Rectal smooth muscle tissue (tissue), 1 donor: ENCODE measurements around the gene PNPLA5.

ENCODE experiments used
- H3K27ac ChIP-seq: one replicate; pipeline ENCODE4 v1.7.0; 2013; ENCODE audit warnings: low read depth, low read length, inconsistent platforms
- H3K27me3 ChIP-seq: one replicate; pipeline ENCODE4 v1.7.0; 2013; ENCODE audit warnings: low read length; ENCODE audit not compliant: control insufficient read depth, insufficient read depth
- H3K36me3 ChIP-seq: one replicate; pipeline ENCODE4 v1.7.0; 2013; ENCODE audit warnings: low read length; ENCODE audit not compliant: control insufficient read depth, insufficient read depth
- H3K4me1 ChIP-seq: one replicate; pipeline ENCODE4 v1.7.0; 2013; ENCODE audit warnings: low read length; ENCODE audit not compliant: control insufficient read depth, insufficient read depth
- H3K4me3 ChIP-seq: one replicate; pipeline ENCODE4 v1.7.0; 2013; ENCODE audit warnings: low read length
- H3K9ac ChIP-seq: one replicate; pipeline ENCODE4 v1.7.0; 2013; ENCODE audit warnings: low read length

The PNPLA5 gene

DNA sequence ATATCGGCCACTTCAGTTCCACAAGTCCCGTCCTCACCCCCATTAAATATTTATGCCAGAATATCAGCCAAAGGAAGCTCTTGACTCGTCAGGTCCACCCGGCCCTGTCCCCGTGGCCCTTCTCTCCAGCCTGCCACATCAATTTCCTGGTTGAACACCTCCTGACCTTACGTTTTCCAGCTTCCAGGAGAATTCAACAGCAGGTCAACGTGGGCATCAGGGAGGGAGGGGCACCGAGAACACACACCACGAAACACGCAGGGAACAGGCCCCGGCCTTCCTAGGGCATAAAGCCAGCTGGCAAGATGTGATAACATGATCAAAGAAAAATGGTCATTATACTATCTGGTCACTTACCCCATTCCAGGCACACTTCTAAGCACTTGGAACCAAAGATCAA is 44.8 kb downstream of the PNPLA5 start:
- Histone ChIP-seq H3K27me3 (peaks cover 4% of the 10 kb centered on the region), H3K4me3 (no peak overlapping the region), H3K27ac (no peak overlapping the region), H3K36me3 (no peaks in the 10 kb centered on the region), H3K4me1 (no peaks in the 10 kb centered on the region), H3K9ac (no peak overlapping the region)

DNA sequence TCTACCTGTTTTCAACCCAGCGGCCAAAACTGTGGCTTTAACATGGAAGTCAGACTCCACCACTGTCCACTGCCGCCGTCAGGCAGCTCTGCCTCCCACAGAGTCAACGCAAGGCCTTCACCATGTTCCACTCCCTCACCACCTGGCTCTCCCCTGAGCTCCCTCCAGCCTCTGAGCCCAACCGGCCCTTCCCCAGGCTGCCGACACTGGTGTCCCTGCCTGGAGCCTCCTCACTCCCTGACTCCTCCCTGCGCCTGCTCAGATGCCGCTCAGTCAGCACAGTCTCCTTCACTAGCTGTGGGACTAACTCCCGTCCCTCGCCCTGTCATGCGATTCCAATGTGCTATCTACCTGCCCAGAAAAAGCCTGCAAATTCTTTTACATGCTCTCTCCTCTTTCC is 45.8 kb downstream of the PNPLA5 start:
- H3K4me3 ChIP-seq: no peak overlapping the region
- peaks cover 4% of the 10 kb centered on the region for H3K27me3 ChIP-seq
- no peaks in the 10 kb centered on the region for H3K36me3 ChIP-seq
- no peak overlapping the region for H3K27ac ChIP-seq
- H3K9ac ChIP-seq: no peak overlapping the region
- no peaks in the 10 kb centered on the region for H3K4me1 ChIP-seq

DNA sequence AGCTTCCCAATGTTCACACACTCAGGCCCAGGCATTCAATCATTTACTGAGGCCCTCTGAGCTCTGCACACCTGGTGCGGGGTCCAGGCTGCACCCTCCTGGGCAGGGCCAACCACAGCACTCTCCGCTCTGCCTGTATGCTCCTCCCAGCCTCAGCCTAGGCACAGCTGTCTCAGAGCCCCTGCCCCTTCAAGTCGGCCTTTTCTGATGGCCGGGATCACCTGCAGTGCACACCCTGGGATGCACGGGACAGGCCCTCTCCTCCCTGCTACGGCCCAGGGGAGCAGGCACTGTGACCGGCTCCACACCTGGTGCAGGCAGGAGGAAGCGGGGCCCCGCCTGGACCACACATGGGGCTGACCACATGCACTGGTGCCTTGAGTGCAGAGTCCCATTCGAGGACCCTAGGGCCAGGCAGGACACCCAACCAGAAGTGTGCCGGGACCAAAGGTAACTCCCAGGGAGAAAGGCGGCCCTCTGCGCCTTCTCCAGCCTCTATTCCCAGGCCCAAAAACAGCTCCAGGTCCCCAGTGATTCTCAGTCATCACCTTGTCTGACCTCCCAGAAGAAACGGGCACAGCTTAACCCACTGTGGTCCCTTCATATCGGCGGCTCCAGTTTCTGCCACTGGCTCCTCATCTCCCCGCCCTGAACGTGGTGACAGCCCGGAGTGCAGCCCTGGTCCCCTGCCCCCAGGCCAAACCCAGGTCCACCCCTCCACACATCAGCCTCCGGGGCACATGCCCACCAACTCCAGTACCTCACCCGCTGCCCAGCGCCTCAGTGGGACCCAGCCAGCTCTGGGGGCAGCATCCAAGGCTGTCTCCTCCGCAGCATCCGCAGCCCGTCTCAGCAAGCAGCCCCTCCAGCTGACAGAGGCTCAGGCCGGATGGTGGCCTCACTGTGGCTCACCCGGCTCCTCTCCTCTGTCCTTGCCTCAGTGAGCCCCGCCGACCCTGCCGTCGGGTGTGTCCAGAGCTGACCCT is 47.0 kb downstream of the PNPLA5 start:
- H3K27ac ChIP-seq: no peak overlapping the region

DNA sequence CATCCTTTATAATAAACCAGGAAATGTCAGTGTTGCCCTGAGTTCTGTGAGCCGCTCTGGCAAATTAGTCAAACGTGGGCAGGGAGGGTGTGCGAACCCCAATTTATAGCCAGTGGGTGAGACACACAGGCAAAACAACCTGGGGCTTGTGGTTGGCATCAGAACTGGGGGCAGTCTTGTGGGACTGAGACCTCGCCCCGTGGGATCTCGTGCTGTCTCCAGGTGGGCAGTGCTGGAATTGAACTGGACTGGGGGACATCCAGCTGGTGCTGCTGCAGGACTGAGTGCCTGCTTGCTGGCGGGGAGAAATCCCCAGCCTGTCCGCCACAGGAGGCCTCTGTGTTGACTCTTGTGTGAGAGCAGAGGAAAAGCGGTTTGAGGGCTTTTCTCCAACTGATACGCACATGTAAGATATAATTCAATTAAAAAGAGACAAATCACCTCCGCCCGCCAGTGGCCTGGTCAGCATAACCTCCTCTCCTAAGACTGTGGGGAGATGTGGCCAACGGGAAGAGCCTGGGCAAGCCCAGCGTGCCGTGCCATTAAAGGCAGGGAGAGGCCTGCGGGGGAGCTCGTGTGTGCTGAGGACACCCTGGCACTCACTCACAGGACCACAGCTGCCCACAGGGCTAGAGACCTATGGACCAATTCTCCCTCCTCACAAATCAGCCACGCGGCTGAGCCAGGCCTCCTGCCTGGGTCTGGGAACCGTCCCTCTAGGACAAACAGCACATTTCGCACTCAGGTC is 47.9 kb downstream of the PNPLA5 start:
- H3K27me3 ChIP-seq: peaks cover 4% of the 10 kb centered on the region
- H3K36me3 ChIP-seq: no peaks in the 10 kb centered on the region
- no peaks in the 10 kb centered on the region for H3K4me1 ChIP-seq
- H3K9ac ChIP-seq: no peak overlapping the region
- no peak overlapping the region for H3K27ac ChIP-seq
- H3K4me3 ChIP-seq: no peak overlapping the region

More for the DNA sequence above, 47.0 kb downstream of the PNPLA5 start:
- H3K4me3 ChIP-seq: no peak overlapping the region
- no peaks in the 10 kb centered on the region for H3K4me1 ChIP-seq
- no peak overlapping the region for H3K9ac ChIP-seq
- H3K27me3 ChIP-seq: peaks cover 4% of the 10 kb centered on the region
- H3K36me3 ChIP-seq: no peaks in the 10 kb centered on the region

DNA sequence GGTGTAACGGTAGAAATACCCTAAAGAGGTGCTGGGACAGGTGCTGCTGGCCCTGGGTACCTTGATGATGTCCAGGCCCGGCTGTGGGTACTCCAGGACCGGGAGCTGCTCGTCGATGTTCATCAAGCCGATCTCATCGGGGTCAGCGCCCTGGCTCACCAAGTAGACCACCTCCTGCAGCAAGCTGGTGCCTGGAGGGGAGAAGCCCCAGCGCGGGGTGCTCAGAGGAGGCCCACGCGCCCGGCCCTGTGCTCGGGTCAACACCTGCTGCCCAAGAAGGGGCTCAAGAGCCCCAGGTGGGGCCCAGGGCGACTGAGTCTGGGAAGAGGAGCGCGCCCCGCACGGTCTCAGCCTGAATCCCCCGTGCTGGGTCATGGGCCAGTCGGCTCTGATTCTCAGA is 50.1 kb downstream of the PNPLA5 start:
- H3K36me3 ChIP-seq: no peaks in the 10 kb centered on the region
- H3K9ac ChIP-seq: no peak overlapping the region
- H3K4me3 ChIP-seq: no peak overlapping the region
- H3K27ac ChIP-seq: no peak overlapping the region
- no peaks in the 10 kb centered on the region for H3K27me3 ChIP-seq
- no peaks in the 10 kb centered on the region for H3K4me1 ChIP-seq

DNA sequence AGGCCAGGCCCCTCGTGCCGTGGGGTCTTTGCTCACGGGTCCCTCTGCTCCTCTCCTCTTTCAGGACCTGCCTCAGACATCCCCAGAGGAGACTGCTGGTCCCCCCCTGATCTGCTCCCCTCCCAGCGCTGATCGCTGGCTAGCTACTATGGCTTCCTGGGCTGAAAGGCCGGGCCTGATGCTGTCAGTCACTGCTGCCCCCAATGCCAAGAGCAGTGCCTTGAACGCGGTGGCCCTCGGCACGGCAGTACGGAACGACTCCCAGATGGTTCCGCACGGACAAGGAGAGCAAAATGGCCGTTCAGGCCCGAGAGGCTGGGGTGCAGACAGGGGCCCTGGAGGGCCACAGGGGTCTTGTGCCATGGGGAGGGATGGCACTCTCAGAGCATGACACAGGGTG is 51.0 kb downstream of the PNPLA5 start:
- Histone ChIP-seq H3K36me3 (no peaks in the 10 kb centered on the region), H3K27me3 (no peaks in the 10 kb centered on the region), H3K4me3 (no peak overlapping the region), H3K9ac (no peak overlapping the region), H3K4me1 (no peaks in the 10 kb centered on the region), H3K27ac (no peak overlapping the region)

DNA sequence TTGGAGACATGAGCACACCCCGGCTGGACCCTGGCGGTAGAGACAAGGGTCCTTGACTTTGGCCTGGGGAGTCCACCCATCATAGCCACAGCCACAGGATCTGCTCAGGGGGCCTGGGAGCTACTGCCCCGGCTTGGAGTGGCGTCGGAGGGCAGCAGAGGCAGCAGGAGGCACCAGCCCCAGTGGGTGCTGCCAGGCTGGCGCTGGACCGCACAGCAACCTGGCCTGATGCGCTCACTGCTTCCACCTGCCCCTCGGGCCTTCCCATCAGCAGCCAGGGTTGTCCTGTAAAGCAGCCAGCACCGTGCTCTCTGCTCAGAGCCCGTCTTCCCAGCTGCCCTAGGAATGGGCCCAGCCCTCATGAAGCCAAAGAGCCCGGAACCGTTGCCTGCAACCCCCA is 51.4 kb downstream of the PNPLA5 start:
- H3K9ac ChIP-seq: no peak overlapping the region
- H3K27ac ChIP-seq: no peak overlapping the region
- H3K4me3 ChIP-seq: no peak overlapping the region
- H3K4me1 ChIP-seq: no peaks in the 10 kb centered on the region
- no peaks in the 10 kb centered on the region for H3K36me3 ChIP-seq
- no peaks in the 10 kb centered on the region for H3K27me3 ChIP-seq

DNA sequence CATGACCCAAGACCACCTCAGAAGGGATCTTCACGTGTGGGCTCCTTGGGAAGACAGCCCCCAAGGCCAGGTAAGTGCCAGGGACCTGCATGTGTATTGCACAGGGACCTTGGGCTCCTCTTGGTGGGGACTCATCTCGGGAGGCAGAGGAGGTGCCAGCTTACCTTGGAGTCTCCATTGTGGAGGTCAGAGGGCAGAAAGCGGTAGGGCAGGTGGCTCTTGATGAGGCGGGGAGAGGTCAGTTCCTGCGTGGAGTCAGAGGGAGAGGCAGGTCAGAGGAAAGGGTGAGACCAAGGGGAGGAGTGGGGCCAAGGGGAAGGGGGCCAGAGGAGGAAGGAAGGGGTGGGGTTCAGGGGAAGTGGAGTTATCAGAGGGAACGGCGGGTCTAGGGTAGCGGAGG is 52.0 kb downstream of the PNPLA5 start:
- Histone ChIP-seq H3K27ac (no peak overlapping the region), H3K36me3 (no peaks in the 10 kb centered on the region), H3K9ac (no peak overlapping the region), H3K4me3 (no peak overlapping the region), H3K4me1 (no peaks in the 10 kb centered on the region), H3K27me3 (no peaks in the 10 kb centered on the region)

DNA sequence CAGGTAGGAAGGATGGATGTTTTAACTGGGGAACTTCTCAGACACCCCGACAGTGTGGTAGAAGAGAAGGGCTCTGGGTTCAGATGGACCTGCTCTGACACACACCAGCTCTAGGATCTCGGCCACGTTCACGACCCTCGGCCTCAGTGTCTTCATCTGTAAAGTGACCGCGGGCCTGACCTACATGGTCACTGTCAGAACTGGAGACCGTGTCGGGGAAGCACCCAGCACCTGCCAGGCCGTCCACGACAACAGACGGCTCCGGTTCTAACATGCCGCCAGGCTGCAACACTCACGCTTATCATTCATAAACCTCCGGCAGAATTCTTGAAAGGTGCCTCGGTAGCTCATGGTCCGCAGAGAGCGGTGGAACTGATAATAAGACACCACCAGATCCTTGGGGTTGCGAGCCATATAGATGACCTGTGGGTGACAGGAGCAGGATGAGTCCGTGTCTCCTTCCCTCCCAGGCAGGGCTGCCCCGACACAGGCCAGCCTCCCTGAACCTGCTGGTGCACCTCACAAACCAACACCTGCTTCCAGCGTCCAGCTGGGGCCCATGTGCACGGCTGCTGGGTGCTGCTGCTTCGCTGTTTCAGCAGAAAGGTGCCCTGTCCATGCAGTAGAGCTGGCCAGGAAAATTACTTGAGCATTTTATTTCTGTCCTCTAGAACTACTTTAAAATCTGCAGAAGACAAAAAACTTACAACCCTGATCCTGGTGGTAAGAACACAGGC is 53.1 kb downstream of the PNPLA5 start:
- H3K27me3 ChIP-seq: no peaks in the 10 kb centered on the region
- no peaks in the 10 kb centered on the region for H3K4me1 ChIP-seq
- H3K9ac ChIP-seq: no peak overlapping the region
- no peak overlapping the region for H3K27ac ChIP-seq
- no peaks in the 10 kb centered on the region for H3K36me3 ChIP-seq
- no peak overlapping the region for H3K4me3 ChIP-seq

DNA sequence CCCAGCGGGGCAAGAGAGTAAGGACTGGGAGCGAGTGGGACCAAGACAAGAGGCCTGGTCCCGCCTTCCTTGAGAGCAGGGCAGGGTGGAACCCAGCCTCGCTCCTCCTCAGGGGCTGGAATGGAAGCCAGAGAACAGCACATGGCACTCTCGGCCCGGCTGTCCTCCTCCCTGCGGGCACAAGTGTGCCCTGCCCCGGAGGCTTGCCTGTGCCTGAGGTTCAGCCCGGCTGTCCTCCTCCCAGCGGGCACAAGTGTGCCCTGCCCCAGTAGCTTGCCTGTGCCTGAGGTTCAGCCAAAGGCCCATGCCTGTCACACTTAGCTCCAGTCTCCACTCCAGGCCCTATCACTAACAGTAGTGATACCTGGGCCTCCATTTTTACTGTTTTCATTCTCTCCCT is 53.7 kb downstream of the PNPLA5 start:
- no peak overlapping the region for H3K27ac ChIP-seq
- no peaks in the 10 kb centered on the region for H3K36me3 ChIP-seq
- H3K9ac ChIP-seq: no peak overlapping the region
- H3K4me1 ChIP-seq: no peaks in the 10 kb centered on the region
- H3K4me3 ChIP-seq: no peak overlapping the region
- H3K27me3 ChIP-seq: no peaks in the 10 kb centered on the region

DNA sequence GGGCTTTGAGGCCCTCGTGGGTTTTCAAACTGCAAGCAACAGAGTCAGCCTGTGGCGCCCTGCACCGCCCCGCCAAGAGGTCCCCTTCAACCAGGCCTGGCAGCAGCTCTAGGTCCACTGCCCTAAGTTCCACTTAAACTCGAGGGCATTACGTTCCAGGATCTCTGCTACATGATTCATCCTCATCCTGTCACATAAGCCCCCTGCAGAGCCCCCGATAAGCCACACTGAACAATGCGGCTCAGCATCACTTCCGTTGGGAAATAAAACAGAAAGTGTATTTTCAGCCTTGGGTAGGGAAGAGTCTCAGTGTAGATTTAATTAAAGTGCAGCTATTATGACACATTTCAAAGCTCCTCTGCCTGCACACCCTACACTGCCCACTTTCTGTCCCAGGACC is 54.1 kb downstream of the PNPLA5 start:
- no peak overlapping the region for H3K9ac ChIP-seq
- no peak overlapping the region for H3K27ac ChIP-seq
- no peaks in the 10 kb centered on the region for H3K4me1 ChIP-seq
- H3K27me3 ChIP-seq: no peaks in the 10 kb centered on the region
- H3K4me3 ChIP-seq: no peak overlapping the region
- H3K36me3 ChIP-seq: no peaks in the 10 kb centered on the region

DNA sequence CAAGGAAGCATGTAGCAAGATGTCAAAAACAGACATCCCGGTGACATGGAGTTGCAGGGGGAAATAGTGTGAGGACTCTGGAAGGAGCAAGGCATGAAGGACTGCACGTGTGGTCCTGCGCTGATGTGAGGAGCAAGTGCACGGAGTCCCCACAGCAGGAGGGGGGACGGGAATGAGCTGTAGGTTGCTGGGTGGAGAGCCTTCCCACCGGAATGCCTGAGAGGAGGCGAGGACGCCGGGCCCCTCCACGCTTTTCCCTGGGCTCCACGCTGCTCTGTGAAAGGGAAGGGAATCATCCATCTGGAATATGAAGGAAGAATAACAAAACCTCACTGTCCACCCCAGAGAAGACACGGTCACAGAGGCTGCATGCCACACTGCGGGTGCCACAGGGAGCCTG is 56.1 kb downstream of the PNPLA5 start:
- Histone ChIP-seq H3K4me1 (no peaks in the 10 kb centered on the region), H3K27ac (no peak overlapping the region)

More for the DNA sequence above, 56.1 kb downstream of the PNPLA5 start:
- Histone ChIP-seq H3K27me3 (no peaks in the 10 kb centered on the region), H3K4me3 (no peak overlapping the region), H3K9ac (no peak overlapping the region), H3K36me3 (no peaks in the 10 kb centered on the region)
